DND-41 (cell line): ENCODE measurements around the gene ASXL2.

Experiments used
- ATAC-seq: fragments of 200-7000 bp; cut with Tn5 transposase; 3 replicates; pipeline ENCODE4 v1.9.1; 2021; ENCODE audit warnings: low read depth; ENCODE audit not compliant: insufficient read depth
- DNase-seq: peaks from one replicate; pipeline ENCODE4 v3.0.0-alpha.2; 2020
- H2AFZ ChIP-seq: 2 replicates; pipeline ENCODE4 v1.6.0; 2012; ENCODE audit warnings: low read depth, low read length
- H3K27ac ChIP-seq: 2 replicates; pipeline ENCODE4 v1.5.1; 2012; ENCODE audit warnings: low read length, inconsistent platforms
- H3K27me3 ChIP-seq: fragments of 200-600 bp; sonication (generic); 2 replicates; pipeline ENCODE4 v1.6.0; 2012; ENCODE audit warnings: low read length, mild to moderate bottlenecking, inconsistent platforms; ENCODE audit not compliant: insufficient read depth, poor library complexity
- H3K36me3 ChIP-seq: 2 replicates; pipeline ENCODE4 v1.5.1; 2012; ENCODE audit warnings: low read length, inconsistent platforms; ENCODE audit not compliant: insufficient read depth
- H3K4me1 ChIP-seq: 2 replicates; pipeline ENCODE4 v1.5.1; 2012; ENCODE audit warnings: mild to moderate bottlenecking, low read length; ENCODE audit not compliant: insufficient read depth
- H3K4me2 ChIP-seq: 2 replicates; pipeline ENCODE4 v1.6.0; 2012; ENCODE audit warnings: mild to moderate bottlenecking, moderate library complexity, low read length, inconsistent platforms; ENCODE audit not compliant: insufficient read depth
- H3K4me3 ChIP-seq, 2 experiments: fragments of 200-600 bp in 1 of 2; shearing (Covaris generic) in 1 of 2; 2 replicates each; pipeline ENCODE4 v1.5.1; 2012 to 2016; ENCODE audit warnings: inconsistent platforms in 2 of 2, low read length in 2 of 2, mild to moderate bottlenecking in 2 of 2, low read depth in 1 of 2, moderate library complexity in 1 of 2
- H3K79me2 ChIP-seq: 2 replicates; pipeline ENCODE4 v1.6.0; 2012; ENCODE audit warnings: low read length, inconsistent platforms; ENCODE audit not compliant: insufficient read depth
- H3K9ac ChIP-seq: 2 replicates; pipeline ENCODE4 v1.6.0; 2012; ENCODE audit warnings: low read depth, mild to moderate bottlenecking, inconsistent platforms, low read length, moderate library complexity
- H3K9me3 ChIP-seq: 2 replicates; pipeline ENCODE4 v1.5.1; 2012; ENCODE audit warnings: low read length, moderate library complexity, mild to moderate bottlenecking, inconsistent platforms; ENCODE audit not compliant: insufficient read depth, severe bottlenecking
- H4K20me1 ChIP-seq: 2 replicates; pipeline ENCODE4 v1.6.0; 2012; ENCODE audit warnings: low read length; ENCODE audit not compliant: insufficient read depth
- EZH2 ChIP-seq: IDR thresholded peaks from 3 replicates; pipeline ENCODE4 v1.6.1; 2012; ENCODE audit warnings: borderline replicate concordance, low read depth, mild to moderate bottlenecking, moderate library complexity, low read length, inconsistent platforms; ENCODE audit not compliant: severe bottlenecking
- TF ChIP-seq, protein P1 (sequence below): IDR thresholded peaks from 2 replicates; pipeline ENCODE4 v1.5.1; 2012; ENCODE audit warnings: borderline replicate concordance, low read length, moderate library complexity, mild to moderate bottlenecking; ENCODE audit not compliant: poor library complexity, severe bottlenecking; ENCODE audit errors: extremely low read depth

The ASXL2 gene

DNA sequence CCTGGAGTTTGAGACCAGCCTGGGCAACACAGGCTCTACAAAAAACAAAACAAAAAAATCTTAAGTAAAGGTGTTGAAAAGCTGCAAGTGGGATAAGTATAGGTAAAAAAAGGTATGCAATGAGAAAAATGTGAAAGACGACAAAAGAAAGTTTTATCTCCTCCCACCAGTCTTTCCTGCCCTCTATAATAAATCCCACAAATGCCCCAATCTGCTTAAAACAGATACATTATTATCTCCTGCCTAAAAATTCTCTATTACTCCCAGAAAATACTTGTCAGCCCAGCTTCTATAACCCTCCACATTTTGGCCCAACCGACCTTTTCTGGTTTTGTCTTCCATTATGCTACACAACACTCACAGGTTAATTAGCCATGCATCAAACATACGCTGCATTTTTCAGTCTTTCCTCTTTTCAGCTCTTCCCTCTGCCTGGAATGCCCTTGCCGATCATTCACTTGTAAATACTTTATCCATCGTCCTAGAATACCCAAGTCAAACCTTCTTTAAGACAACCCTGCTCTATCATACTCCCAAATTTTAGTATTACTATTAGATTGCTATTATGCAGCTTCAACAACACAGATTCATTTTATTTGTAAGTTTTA, 10.8 kb downstream of the ASXL2 start:
- peaks cover 29% of the 10 kb centered on the region for H3K36me3 ChIP-seq
- DNase-seq (no peak), ATAC-seq (no peak)
- H3K27me3 ChIP-seq: no peaks in the 10 kb centered on the region
- H3K4me2 ChIP-seq: no peak overlapping the region
- peaks cover 3% of the 10 kb centered on the region; the same call in 1 of the 2 replicates for H4K20me1 ChIP-seq
- H3K27ac ChIP-seq: no peak overlapping the region
- H3K4me3 ChIP-seq: no peak overlapping the region
- no peak overlapping the region for H2AFZ ChIP-seq
- no peaks in the 10 kb centered on the region for H3K4me1 ChIP-seq
- no peak overlapping the region for H3K9ac ChIP-seq
- no peaks in the 10 kb centered on the region for H3K9me3 ChIP-seq
- H3K79me2 ChIP-seq: peaks cover 93% of the 10 kb centered on the region
- TF ChIP-seq, protein P1, sequence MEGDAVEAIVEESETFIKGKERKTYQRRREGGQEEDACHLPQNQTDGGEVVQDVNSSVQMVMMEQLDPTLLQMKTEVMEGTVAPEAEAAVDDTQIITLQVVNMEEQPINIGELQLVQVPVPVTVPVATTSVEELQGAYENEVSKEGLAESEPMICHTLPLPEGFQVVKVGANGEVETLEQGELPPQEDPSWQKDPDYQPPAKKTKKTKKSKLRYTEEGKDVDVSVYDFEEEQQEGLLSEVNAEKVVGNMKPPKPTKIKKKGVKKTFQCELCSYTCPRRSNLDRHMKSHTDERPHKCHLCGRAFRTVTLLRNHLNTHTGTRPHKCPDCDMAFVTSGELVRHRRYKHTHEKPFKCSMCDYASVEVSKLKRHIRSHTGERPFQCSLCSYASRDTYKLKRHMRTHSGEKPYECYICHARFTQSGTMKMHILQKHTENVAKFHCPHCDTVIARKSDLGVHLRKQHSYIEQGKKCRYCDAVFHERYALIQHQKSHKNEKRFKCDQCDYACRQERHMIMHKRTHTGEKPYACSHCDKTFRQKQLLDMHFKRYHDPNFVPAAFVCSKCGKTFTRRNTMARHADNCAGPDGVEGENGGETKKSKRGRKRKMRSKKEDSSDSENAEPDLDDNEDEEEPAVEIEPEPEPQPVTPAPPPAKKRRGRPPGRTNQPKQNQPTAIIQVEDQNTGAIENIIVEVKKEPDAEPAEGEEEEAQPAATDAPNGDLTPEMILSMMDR: no peak
- TF ChIP-seq EZH2: no peak

DNA sequence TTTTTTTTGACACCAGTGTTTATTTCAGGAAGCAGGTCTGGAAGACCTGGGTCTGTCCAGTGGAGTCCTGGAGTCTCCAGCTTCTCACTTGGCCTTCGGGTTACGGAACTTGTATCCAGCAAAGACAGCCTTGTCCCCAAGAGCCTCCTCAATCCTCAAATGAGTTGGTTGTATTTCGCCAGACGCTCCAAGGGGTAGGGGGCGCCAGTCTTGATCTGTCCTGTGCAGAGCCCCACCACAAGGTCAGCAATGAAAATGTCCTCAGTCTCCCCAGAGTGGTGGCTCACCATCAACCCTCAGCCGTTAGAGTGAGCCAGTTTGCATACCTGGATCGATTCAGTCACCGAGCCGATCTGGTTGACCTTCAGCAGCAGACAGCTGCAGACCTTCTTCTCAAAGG, 21.9 kb downstream of the ASXL2 start:
- Histone ChIP-seq H3K36me3 (peaks cover 6% of the 10 kb centered on the region; the same call in 1 of the 2 replicates), H3K9me3 (no peaks in the 10 kb centered on the region), H3K27me3 (no peaks in the 10 kb centered on the region), H3K27ac (no peak overlapping the region), H3K4me3 (no peak overlapping the region), H3K9ac (no peak overlapping the region), H4K20me1 (peaks cover 52% of the 10 kb centered on the region), H3K4me2 (no peak overlapping the region), H3K4me1 (peaks cover 23% of the 10 kb centered on the region), H3K79me2 (peaks cover 73% of the 10 kb centered on the region), H2AFZ (no peak overlapping the region)
- TF ChIP-seq, protein P1: no peak
- no peak for TF ChIP-seq EZH2
- ATAC-seq (no peak), DNase-seq (no peak)

DNA sequence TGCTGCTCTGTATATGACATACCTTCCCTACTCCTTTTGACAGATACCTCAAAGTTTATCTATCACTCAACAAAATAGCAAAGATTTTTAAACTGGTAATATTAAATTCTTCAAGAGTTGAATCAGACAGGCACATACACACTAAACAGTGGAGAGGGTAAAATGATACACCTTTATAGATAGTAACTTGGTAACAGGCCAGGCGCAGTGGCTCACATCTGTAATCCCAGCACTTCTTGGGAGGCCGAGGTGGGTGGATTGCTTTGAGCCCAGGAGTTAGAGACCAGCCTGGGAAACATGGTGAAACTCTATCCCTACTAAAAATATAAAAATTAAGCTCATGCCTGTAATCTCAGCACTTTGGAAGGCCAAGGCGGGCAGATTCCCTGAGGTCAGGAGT, 23.2 kb downstream of the ASXL2 start:
- Histone ChIP-seq H4K20me1 (peaks cover 52% of the 10 kb centered on the region), H3K27ac (no peak overlapping the region), H3K36me3 (peaks cover 6% of the 10 kb centered on the region; the same call in 1 of the 2 replicates), H3K4me3 (no peak overlapping the region), H3K4me2 (no peak overlapping the region), H3K9me3 (no peaks in the 10 kb centered on the region), H3K4me1 (peaks cover 25% of the 10 kb centered on the region), H3K9ac (no peak overlapping the region), H2AFZ (no peak overlapping the region), H3K27me3 (no peaks in the 10 kb centered on the region), H3K79me2 (peaks cover 73% of the 10 kb centered on the region)
- ATAC-seq: no peak
- TF ChIP-seq, protein P1: no peak
- TF ChIP-seq EZH2: no peak
- no peak for DNase-seq
